ENCODE results near the gene ADCY7. TPM values are rescaled to one million over a fixed set of nuclear protein-coding genes. Genes with fewer than 3 reads are reported as not detected.
A peak's percentile ranks its signal among the peaks of the same experiment; 100 is the strongest.

Gene ADCY7
- total and polyA plus RNA-seq, 2 donors (not counting 1 experiment from before 2014, with no cell fraction given): 9.9 to 34.0 TPM

DNA sequence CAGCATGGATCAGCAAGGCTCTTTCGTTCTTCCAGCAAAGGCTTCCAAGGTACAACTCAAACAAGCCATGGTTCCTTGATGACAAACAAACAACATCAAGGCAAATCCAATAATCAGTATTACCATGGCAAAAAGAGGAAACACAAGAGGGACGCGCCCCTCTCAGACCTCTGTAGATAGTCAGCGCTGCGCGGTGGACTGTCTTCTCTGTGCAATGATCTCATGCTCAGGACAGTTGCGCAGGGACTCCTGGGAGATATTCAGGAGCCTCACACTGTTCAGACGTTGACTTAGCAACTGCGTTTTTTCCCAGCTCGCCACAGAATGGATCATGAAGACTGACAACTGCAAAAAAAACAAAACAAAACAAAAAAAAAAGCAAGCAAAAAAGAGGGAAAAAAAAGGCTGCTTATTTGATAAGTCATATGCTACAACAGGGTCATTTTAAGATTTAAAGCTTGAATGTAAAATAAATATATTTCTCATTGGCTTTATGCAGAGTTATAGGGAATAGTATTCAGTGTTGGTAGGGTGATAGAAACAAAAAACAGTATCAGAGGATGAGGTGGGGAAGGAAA lies 37.1 kb upstream of the ADCY7 start:
- H3K27ac ChIP-seq (ENCODE audit: insufficient read depth, low read length): no peak overlapping the region
- H3K36me3 ChIP-seq (ENCODE audit: control insufficient read depth, insufficient read depth, low read length): no peaks in the 10 kb centered on the region
- TF ChIP-seq EZH2 (IDR thresholded peaks at IDR 0.05; ENCODE audit: low read length, missing control alignments): no peak
- TF ChIP-seq, protein P1, sequence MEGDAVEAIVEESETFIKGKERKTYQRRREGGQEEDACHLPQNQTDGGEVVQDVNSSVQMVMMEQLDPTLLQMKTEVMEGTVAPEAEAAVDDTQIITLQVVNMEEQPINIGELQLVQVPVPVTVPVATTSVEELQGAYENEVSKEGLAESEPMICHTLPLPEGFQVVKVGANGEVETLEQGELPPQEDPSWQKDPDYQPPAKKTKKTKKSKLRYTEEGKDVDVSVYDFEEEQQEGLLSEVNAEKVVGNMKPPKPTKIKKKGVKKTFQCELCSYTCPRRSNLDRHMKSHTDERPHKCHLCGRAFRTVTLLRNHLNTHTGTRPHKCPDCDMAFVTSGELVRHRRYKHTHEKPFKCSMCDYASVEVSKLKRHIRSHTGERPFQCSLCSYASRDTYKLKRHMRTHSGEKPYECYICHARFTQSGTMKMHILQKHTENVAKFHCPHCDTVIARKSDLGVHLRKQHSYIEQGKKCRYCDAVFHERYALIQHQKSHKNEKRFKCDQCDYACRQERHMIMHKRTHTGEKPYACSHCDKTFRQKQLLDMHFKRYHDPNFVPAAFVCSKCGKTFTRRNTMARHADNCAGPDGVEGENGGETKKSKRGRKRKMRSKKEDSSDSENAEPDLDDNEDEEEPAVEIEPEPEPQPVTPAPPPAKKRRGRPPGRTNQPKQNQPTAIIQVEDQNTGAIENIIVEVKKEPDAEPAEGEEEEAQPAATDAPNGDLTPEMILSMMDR (conservative IDR thresholded peaks at IDR 0.05 in 1 of 2, IDR thresholded peaks at IDR 0.05 in 1 of 2; ENCODE audit: low read depth in 1 of 2, low read length in 2 of 2): no peak

DNA sequence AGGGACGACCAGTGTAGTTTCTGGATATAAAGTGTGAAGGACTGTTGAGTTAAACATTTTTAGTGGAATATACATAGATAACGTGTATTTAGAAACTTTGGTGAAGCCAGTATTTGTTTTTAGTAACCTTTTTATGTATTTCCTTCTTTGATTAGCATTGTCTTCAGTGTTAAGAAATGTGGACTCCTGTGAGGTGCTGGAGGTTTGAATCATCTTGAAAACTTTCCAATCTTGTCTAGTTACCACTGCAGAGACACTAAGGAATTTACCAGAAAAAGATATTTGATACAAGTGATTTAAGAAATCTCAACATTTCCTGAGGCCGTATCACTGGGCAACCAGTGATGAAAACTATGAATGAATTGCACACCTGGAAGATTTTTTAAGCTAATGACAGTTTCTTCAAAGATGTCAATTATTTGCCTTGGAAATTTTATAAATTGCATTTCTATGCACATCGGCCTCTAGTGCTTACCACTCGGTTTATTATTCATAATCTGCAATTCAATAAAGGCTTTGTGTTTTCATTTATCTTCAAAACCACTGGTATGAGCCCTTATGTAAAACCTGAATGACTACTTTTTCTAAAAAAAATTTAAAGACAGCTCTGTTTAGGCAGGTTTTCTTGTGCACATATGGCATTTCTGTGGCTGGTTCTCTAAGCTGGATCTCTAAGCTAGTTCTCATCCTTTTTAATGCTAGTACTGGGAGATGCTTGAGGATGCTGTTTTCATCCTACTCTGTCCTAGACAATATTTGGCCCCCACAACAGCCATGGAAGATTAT lies 31.4 kb upstream of the ADCY7 start:
- H3K9ac ChIP-seq (ENCODE audit: insufficient read depth, low read length): no peak overlapping the region
- no peaks in the 10 kb centered on the region for H3K36me3 ChIP-seq (ENCODE audit: control insufficient read depth, insufficient read depth, low read length)
- H3K79me2 ChIP-seq (ENCODE audit: control insufficient read depth, insufficient read depth, low read length): no peaks in the 10 kb centered on the region
- H3K4me3 ChIP-seq (replicated peaks in 1 of 4; ENCODE audit: control extremely low read depth in 1 of 4, insufficient read depth in 1 of 4, low read depth in 3 of 4, low read length in 4 of 4): no peak overlapping the region
- no peaks in the 10 kb centered on the region for H4K20me1 ChIP-seq (ENCODE audit: control insufficient read depth, extremely low read depth, insufficient read depth, low read length)
- no peak overlapping the region for H2AFZ ChIP-seq (ENCODE audit: low read length)
- H3K27ac ChIP-seq (ENCODE audit: insufficient read depth, low read length): no peak overlapping the region
- peak in 1 of 2 donors; percentile 79 for DNase-seq (ENCODE audit: low read depth in 2 of 2)
- no peaks in the 10 kb centered on the region for H3K27me3 ChIP-seq (ENCODE audit: control insufficient read depth, insufficient read depth, low read length)
- H3K4me1 ChIP-seq (ENCODE audit: control insufficient read depth, extremely low read depth, insufficient read depth, low read length): peaks cover 4% of the 10 kb centered on the region
- H3K9me3 ChIP-seq (ENCODE audit: control insufficient read depth, insufficient read depth, low read depth, low read length): no peaks in the 10 kb centered on the region
- H3K4me2 ChIP-seq (ENCODE audit: extremely low read depth, insufficient read depth, low read length): no peak overlapping the region
- TF ChIP-seq EZH2 (IDR thresholded peaks at IDR 0.05; ENCODE audit: low read length, missing control alignments): no peak
- TF ChIP-seq, protein P1 (conservative IDR thresholded peaks at IDR 0.05 in 1 of 2, IDR thresholded peaks at IDR 0.05 in 1 of 2; ENCODE audit: low read depth in 1 of 2, low read length in 2 of 2): no peak

More for the DNA sequence above, 37.1 kb upstream of the ADCY7 start:
- no peak overlapping the region for H3K4me2 ChIP-seq (ENCODE audit: extremely low read depth, insufficient read depth, low read length)
- DNase-seq (ENCODE audit: low read depth in 2 of 2): no peak
- H4K20me1 ChIP-seq (ENCODE audit: control insufficient read depth, extremely low read depth, insufficient read depth, low read length): no peaks in the 10 kb centered on the region
- H3K4me3 ChIP-seq (replicated peaks in 1 of 4; ENCODE audit: control extremely low read depth in 1 of 4, insufficient read depth in 1 of 4, low read depth in 3 of 4, low read length in 4 of 4): no peak overlapping the region
- peaks cover 2% of the 10 kb centered on the region for H3K4me1 ChIP-seq (ENCODE audit: control insufficient read depth, extremely low read depth, insufficient read depth, low read length)
- H3K9ac ChIP-seq (ENCODE audit: insufficient read depth, low read length): no peak overlapping the region
- H3K79me2 ChIP-seq (ENCODE audit: control insufficient read depth, insufficient read depth, low read length): no peaks in the 10 kb centered on the region
- H2AFZ ChIP-seq (ENCODE audit: low read length): no peak overlapping the region
- no peaks in the 10 kb centered on the region for H3K9me3 ChIP-seq (ENCODE audit: control insufficient read depth, insufficient read depth, low read depth, low read length)
- H3K27me3 ChIP-seq (ENCODE audit: control insufficient read depth, insufficient read depth, low read length): no peaks in the 10 kb centered on the region

DNA sequence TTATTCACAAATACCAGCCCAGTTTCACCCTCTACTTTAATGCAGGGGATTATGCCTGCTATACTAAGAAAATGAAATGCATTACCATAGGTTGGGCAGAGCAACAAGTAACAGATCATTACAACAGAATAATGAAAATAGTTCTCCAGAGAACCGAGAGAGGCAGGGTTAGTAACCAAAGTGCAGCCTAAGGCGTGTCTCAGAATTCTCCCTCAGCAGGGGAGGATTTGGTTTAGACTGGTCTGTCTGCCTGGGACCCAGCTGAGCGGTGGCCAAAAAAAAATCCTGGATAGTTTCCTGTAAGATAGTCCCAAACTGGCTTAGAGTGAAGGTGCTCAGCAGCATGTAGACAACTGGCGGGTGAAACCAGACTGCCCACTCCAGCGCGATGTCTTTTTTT lies 30.8 kb upstream of the ADCY7 start:
- Histone ChIP-seq H4K20me1 (ENCODE audit: control insufficient read depth, extremely low read depth, insufficient read depth, low read length) (no peaks in the 10 kb centered on the region), H3K27me3 (ENCODE audit: control insufficient read depth, insufficient read depth, low read length) (no peaks in the 10 kb centered on the region), H3K79me2 (ENCODE audit: control insufficient read depth, insufficient read depth, low read length) (no peaks in the 10 kb centered on the region), H3K4me1 (ENCODE audit: control insufficient read depth, extremely low read depth, insufficient read depth, low read length) (peaks cover 4% of the 10 kb centered on the region), H3K27ac (ENCODE audit: insufficient read depth, low read length) (no peak overlapping the region), H3K4me3 (replicated peaks in 1 of 4; ENCODE audit: control extremely low read depth in 1 of 4, insufficient read depth in 1 of 4, low read depth in 3 of 4, low read length in 4 of 4) (no peak overlapping the region), H3K36me3 (ENCODE audit: control insufficient read depth, insufficient read depth, low read length) (no peaks in the 10 kb centered on the region), H3K4me2 (ENCODE audit: extremely low read depth, insufficient read depth, low read length) (no peak overlapping the region), H3K9me3 (ENCODE audit: control insufficient read depth, insufficient read depth, low read depth, low read length) (no peaks in the 10 kb centered on the region), H2AFZ (ENCODE audit: low read length) (no peak overlapping the region), H3K9ac (ENCODE audit: insufficient read depth, low read length) (no peak overlapping the region)
- peak in 1 of 2 donors; percentile 56 for DNase-seq (ENCODE audit: low read depth in 2 of 2)
- no peak for TF ChIP-seq EZH2 (IDR thresholded peaks at IDR 0.05; ENCODE audit: low read length, missing control alignments)
- TF ChIP-seq, protein P1 (conservative IDR thresholded peaks at IDR 0.05 in 1 of 2, IDR thresholded peaks at IDR 0.05 in 1 of 2; ENCODE audit: low read depth in 1 of 2, low read length in 2 of 2): no peak
